IMR-90 (cell line): ENCODE measurements around the gene SNCG. TPM values are rescaled to one million over a fixed set of nuclear protein-coding genes. Genes with fewer than 3 reads are reported as not detected.
A peak's percentile ranks its signal among the peaks of the same experiment; 100 is the strongest.

Experiments
- ATAC-seq: fragments of 200-7000 bp; cut with Tn5 transposase; 2 replicates; pipeline ENCODE4 v1.9.1; 2020; ENCODE audit warnings: low read depth, mild to moderate bottlenecking, moderate library complexity
- BruUV-seq: library from RNA; stranded (reverse); fragments of 400-500 nt; replicated peaks from 2 replicates; lab custom pipeline; 2021; lab: Mats Ljungman, UMichigan
- CTCF ChIA-PET: fragments of 300-600 bp; formaldehyde crosslinking; extraction: SDS; loops from one replicate; lab custom pipeline; 2021; ENCODE audit warnings: antibody characterized with exemption; lab: Yijun Ruan, JAX
- POLR2A ChIA-PET: fragments of 300-600 bp; sonication (Branson Sonifier 250); formaldehyde crosslinking; loops from one replicate; lab custom pipeline; 2022; ENCODE audit warnings: antibody characterized with exemption; ENCODE audit not compliant: unreplicated experiment; lab: Charles Lee
- DNase-seq: peaks from one replicate; pipeline ENCODE4 v3.0.0; 2013
- H2AFZ ChIP-seq: replicated peaks from 2 replicates; pipeline ENCODE3; 2013; ENCODE audit warnings: low read length, mild to moderate bottlenecking; ENCODE audit not compliant: poor library complexity
- H2AK5ac ChIP-seq: 2 replicates; pipeline ENCODE4 v1.6.1; 2013; ENCODE audit warnings: low read depth, low read length, inconsistent platforms
- H2AK9ac ChIP-seq: replicated peaks from 2 replicates; pipeline ENCODE3; 2013; ENCODE audit warnings: mild to moderate bottlenecking, low read depth, low read length, moderate library complexity; ENCODE audit not compliant: poor library complexity
- H2BK120ac ChIP-seq: 2 replicates; pipeline ENCODE4 v1.6.1; 2013; ENCODE audit warnings: low read depth, low read length, inconsistent platforms
- H2BK15ac ChIP-seq: 3 replicates; pipeline ENCODE4 v1.6.1; 2013; ENCODE audit warnings: low read depth, low read length, inconsistent platforms
- H2BK20ac ChIP-seq: 2 replicates; pipeline ENCODE4 v1.6.1; 2013; ENCODE audit warnings: low read depth, mild to moderate bottlenecking, inconsistent platforms, low read length, moderate library complexity
- H2BK5ac ChIP-seq: 2 replicates; pipeline ENCODE4 v1.6.1; 2013; ENCODE audit warnings: mild to moderate bottlenecking, low read depth, low read length, inconsistent platforms; ENCODE audit not compliant: poor library complexity, severe bottlenecking
- H3K14ac ChIP-seq: replicated peaks from 2 replicates; pipeline ENCODE4 v1.6.1; 2013; ENCODE audit warnings: low read depth, low read length, inconsistent platforms
- H3K18ac ChIP-seq: 2 replicates; pipeline ENCODE4 v1.6.1; 2013; ENCODE audit warnings: low read depth, low read length, control low read depth
- H3K23ac ChIP-seq: 2 replicates; pipeline ENCODE4 v1.6.1; 2013; ENCODE audit warnings: low read depth, low read length, inconsistent platforms
- H3K27ac ChIP-seq: 2 replicates; pipeline ENCODE4 v1.5.1; 2013; ENCODE audit warnings: mild to moderate bottlenecking, control low read depth, low read length; ENCODE audit not compliant: insufficient read depth
- H3K27me3 ChIP-seq: 2 replicates; pipeline ENCODE4 v1.6.1; 2013; ENCODE audit warnings: low read length; ENCODE audit not compliant: control insufficient read depth, insufficient read depth
- H3K36me3 ChIP-seq: 2 replicates; pipeline ENCODE4 v1.6.1; 2013; ENCODE audit warnings: low read length, mixed read lengths; ENCODE audit not compliant: control insufficient read depth, insufficient read depth
- H3K4ac ChIP-seq: 2 replicates; pipeline ENCODE4 v1.6.1; 2013; ENCODE audit warnings: low read depth, low read length, inconsistent platforms
- H3K4me1 ChIP-seq: 2 replicates; pipeline ENCODE4 v1.6.1; 2013; ENCODE audit warnings: low read length, mixed read lengths; ENCODE audit not compliant: control insufficient read depth, insufficient read depth
- H3K4me2 ChIP-seq: 2 replicates; pipeline ENCODE4 v1.6.1; 2013; ENCODE audit warnings: low read depth, mild to moderate bottlenecking, control low read depth, low read length, moderate library complexity
- H3K4me3 ChIP-seq: 2 replicates; pipeline ENCODE4 v1.5.1; 2013; ENCODE audit warnings: low read depth, mild to moderate bottlenecking, control low read depth, low read length, moderate library complexity; ENCODE audit not compliant: insufficient read depth
- H3K56ac ChIP-seq: 2 replicates; pipeline ENCODE4 v1.6.1; 2013; ENCODE audit warnings: low read length, inconsistent platforms; ENCODE audit not compliant: insufficient read depth; ENCODE audit errors: extremely low read depth
- H3K79me1 ChIP-seq, 2 experiments: 2 replicates each; pipeline ENCODE4 v1.6.1; 2013; ENCODE audit warnings: low read length in 2 of 2, inconsistent platforms in 1 of 2, low read depth in 1 of 2
- H3K9ac ChIP-seq: 2 replicates; pipeline ENCODE4 v1.6.1; 2013; ENCODE audit warnings: low read depth, low read length, control low read depth
- H3K9me1 ChIP-seq: 2 replicates; pipeline ENCODE4 v1.6.1; 2013; ENCODE audit warnings: low read length, inconsistent platforms; ENCODE audit not compliant: insufficient read depth
- H3K9me3 ChIP-seq: 2 replicates; pipeline ENCODE4 v1.6.1; 2013; ENCODE audit warnings: low read length; ENCODE audit not compliant: control insufficient read depth, insufficient read depth
- H4K20me1 ChIP-seq: 2 replicates; pipeline ENCODE4 v1.6.1; 2013; ENCODE audit warnings: low read length, inconsistent platforms; ENCODE audit not compliant: insufficient read depth
- H4K5ac ChIP-seq: 2 replicates; pipeline ENCODE4 v1.6.1; 2013; ENCODE audit warnings: mild to moderate bottlenecking, low read depth, low read length, control low read depth
- H4K8ac ChIP-seq, 2 experiments: 2 replicates each; pipeline ENCODE4 v1.6.1; 2013; ENCODE audit warnings: low read depth in 2 of 2, low read length in 2 of 2, control low read depth in 1 of 2, inconsistent platforms in 1 of 2
- H4K91ac ChIP-seq: 2 replicates; pipeline ENCODE4 v1.6.1; 2013; ENCODE audit warnings: low read depth, low read length, inconsistent platforms; ENCODE audit not compliant: insufficient read depth
- CEBPB ChIP-seq: IDR thresholded peaks from 2 replicates; pipeline ENCODE4 v1.6.1; 2012; ENCODE audit warnings: low read depth, low read length, improper control_type of control experiment
- WGBS, 2 experiments: methylation state at CpG; one replicate each; pipeline versions ENCODE4 v1.1.5 to v1.1.7; 2013; ENCODE audit warnings: missing lambda C conversion rate in 2 of 2; ENCODE audit not compliant: insufficient read length in 1 of 2; ENCODE audit errors: extremely low coverage in 2 of 2; 5-methylcytosine and 5-hydroxymethylcytosine counted together
- dilution Hi-C: fragments of 300-500 bp; cut with HindIII; formaldehyde crosslinking; loops from one replicate; pipeline ENCODE4 v1.14.3; 2018; ENCODE audit warnings: low sequenced_read_pairs; ENCODE audit not compliant: unreplicated experiment
- in situ Hi-C: fragments of 300-500 bp; cut with MboI; formaldehyde crosslinking; loops from 3 replicates; pipeline ENCODE4 v1.14.3; 2019; ENCODE audit warnings: low sequenced_read_pairs, inconsistent platforms, mixed read lengths
- intact Hi-C: fragments of 100-400 bp; cut with micrococcal nuclease; formaldehyde crosslinking; loops from 2 replicates; pipeline ENCODE4 v1.10.0; 2022
- polyA plus RNA-seq, 3 experiments: library from polyadenylated mRNA; depleted of rRNA; stranded (reverse); fragments of >200 nt; gene quantifications; 2 replicates each; pipeline ENCODE4 v1.2.3, GENCODE V29; 2012; ENCODE audit warnings: low replicate concordance in 1 of 3
- total RNA-seq: library from RNA; depleted of rRNA; stranded (reverse); fragments of >200 nt; gene quantifications from 2 replicates; pipeline ENCODE4 v1.2.3, GENCODE V29; 2012
- TF ChIP-seq, protein P1 (sequence below): fragments of 150-350 bp; IDR thresholded peaks from 2 replicates; pipeline ENCODE4 v1.6.1; 2017; ENCODE audit warnings: mild to moderate bottlenecking, antibody characterized with exemption, low read length, low read depth

The SNCG gene
- total and polyA plus RNA-seq, 2 of the 4 experiments (the other 2 are of a cell fraction), result 10.6 to 19.0 TPM

DNA sequence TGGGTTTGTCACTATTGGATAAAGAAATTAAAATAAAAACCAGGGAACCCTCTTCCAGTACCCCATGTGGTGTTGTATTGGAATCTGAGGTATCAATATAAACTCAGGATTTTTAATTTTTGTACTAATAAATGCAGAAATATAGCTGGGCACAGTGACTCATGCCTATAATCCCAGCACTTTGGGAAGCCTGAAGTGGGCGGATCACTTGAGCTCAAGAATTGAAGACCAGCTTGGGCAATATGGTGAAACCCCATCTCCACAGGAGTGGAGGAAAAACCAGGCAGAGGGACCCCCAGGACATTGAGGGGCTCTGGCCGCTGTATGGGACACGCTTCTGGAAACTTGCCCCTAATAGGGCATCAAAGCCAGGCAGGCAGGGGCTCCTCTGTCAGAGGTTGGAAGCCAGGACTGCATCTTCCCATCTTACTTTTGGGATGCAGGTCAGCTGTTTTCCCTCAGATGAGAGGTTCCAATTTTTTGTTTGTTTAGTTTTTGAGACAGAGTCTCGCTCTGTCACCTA, 21.0 kb downstream of the SNCG start:
- POLR2A ChIA-PET, result no interaction called here

More for the DNA sequence above, 21.0 kb downstream of the SNCG start:
- Histone ChIP-seq H3K4me3 (no peak overlapping the region), H3K27ac (no peak overlapping the region), H4K91ac (no peak overlapping the region), H3K9me3 (no peaks in the 10 kb centered on the region), H3K23ac (no peak overlapping the region), H4K5ac (no peak overlapping the region), H2BK5ac (no peak overlapping the region), H3K27me3 (no peaks in the 10 kb centered on the region), H3K79me1 (no peaks in the 10 kb centered on the region), H3K4me2 (no peak overlapping the region), H3K9me1 (peaks cover 5% of the 10 kb centered on the region; the same call in 1 of the 2 replicates), H2BK20ac (no peak overlapping the region), H4K8ac (no peak overlapping the region), H3K4me1 (peaks cover 7% of the 10 kb centered on the region), H3K4ac (no peak overlapping the region), H2AK5ac (no peak overlapping the region), H3K14ac (no peak overlapping the region), H3K9ac (no peak overlapping the region), H3K36me3 (no peaks in the 10 kb centered on the region), H2AK9ac (no peak overlapping the region), H3K56ac (no peak overlapping the region), H4K20me1 (no peaks in the 10 kb centered on the region), H2AFZ (no peak overlapping the region), H2BK120ac (no peak overlapping the region), H2BK15ac (no peak overlapping the region), H3K18ac (no peak overlapping the region)
- CTCF ChIA-PET, result no interaction called here
- 0 out of 2 replicates have a peak, but pooled peaks have one; percentile 11 for TF ChIP-seq CEBPB
- TF ChIP-seq, protein P1, sequence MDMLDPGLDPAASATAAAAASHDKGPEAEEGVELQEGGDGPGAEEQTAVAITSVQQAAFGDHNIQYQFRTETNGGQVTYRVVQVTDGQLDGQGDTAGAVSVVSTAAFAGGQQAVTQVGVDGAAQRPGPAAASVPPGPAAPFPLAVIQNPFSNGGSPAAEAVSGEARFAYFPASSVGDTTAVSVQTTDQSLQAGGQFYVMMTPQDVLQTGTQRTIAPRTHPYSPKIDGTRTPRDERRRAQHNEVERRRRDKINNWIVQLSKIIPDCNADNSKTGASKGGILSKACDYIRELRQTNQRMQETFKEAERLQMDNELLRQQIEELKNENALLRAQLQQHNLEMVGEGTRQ, result no peak
- in situ Hi-C loops (no loop called here), intact Hi-C loops (no loop called here), dilution Hi-C loops (no loop called here)
- peak; percentile 11; the same call in 1 of the 2 replicates for ATAC-seq
- DNase-seq, result peak; percentile 15
- no TSS peak for BruUV-seq
- WGBS, 2 experiments, result no CpG with 5 or more reads among the region's 4 CpGs
